GM12864 (cell line): ENCODE results near the gene KRT7.

Experiments
- DNase-seq: peaks from one replicate; pipeline ENCODE4 v3.0.0-alpha.2; 2011; ENCODE audit warnings: low read depth
- H3K4me3 ChIP-seq: 2 replicates; pipeline ENCODE4 v1.5.1; 2011; ENCODE audit warnings: mild to moderate bottlenecking, low read depth, low read length, control low read depth
- CTCF ChIP-seq: IDR thresholded peaks from 2 replicates; pipeline ENCODE4 v1.5.1; 2011; ENCODE audit warnings: low read depth, mild to moderate bottlenecking, moderate library complexity, low read length, control low read depth, inconsistent platforms; ENCODE audit errors: missing control alignments

KRT7 gene

GRCh38 chr12:52291267-52291935 is 58.4 kb downstream of the KRT7 start, which contains the start of gene KRT81:
Gene KRT81, minus strand, starts transcription at chr12:52291534. Its CDS starts 69 bp downstream, at chr12:52291465.
- no peak within 1 kb of the TSS for H3K4me3 ChIP-seq
- TF ChIP-seq CTCF: no peak
- no peak for DNase-seq

GRCh38 chr12:52293926-52294325 is 60.9 kb downstream of the KRT7 start:
- no peak for DNase-seq
- no peak for TF ChIP-seq CTCF
- H3K4me3 ChIP-seq: no peak overlapping the region

GRCh38 chr12:52294803-52295202 is 61.8 kb downstream of the KRT7 start:
- no peak overlapping the region for H3K4me3 ChIP-seq
- no peak for DNase-seq
- TF ChIP-seq CTCF: no peak

- no peak overlapping the region for H3K4me3 ChIP-seq
- no peak for DNase-seq
- TF ChIP-seq CTCF: no peak
These were observed 62.6 kb downstream of the KRT7 start for GRCh38 chr12:52295663-52296062.

GRCh38 chr12:52296572-52297215 is 63.7 kb downstream of the KRT7 start:
- no peak for TF ChIP-seq CTCF

More at GRCh38 chr12:52296572-52297215, 63.7 kb downstream of the KRT7 start:
- DNase-seq: no peak
- H3K4me3 ChIP-seq: no peak overlapping the region
